22Rv1 (cell line): ENCODE measurements around the gene HOXB7.

Source experiments
- H3K27ac ChIP-seq: fragments of 450-650 bp; 2 replicates; pipeline ENCODE4 v1.5.1; 2017
- CTCF ChIP-seq: fragments of 450-650 bp; IDR thresholded peaks from 2 replicates; pipeline ENCODE4 v1.5.1; 2017; ENCODE audit warnings: mild to moderate bottlenecking
- ZFX ChIP-seq: fragments of 450-650 bp; IDR thresholded peaks from 2 replicates; pipeline ENCODE4 v1.6.1; 2017; ENCODE audit warnings: antibody characterized with exemption, borderline replicate concordance

HOXB7 gene

DNA sequence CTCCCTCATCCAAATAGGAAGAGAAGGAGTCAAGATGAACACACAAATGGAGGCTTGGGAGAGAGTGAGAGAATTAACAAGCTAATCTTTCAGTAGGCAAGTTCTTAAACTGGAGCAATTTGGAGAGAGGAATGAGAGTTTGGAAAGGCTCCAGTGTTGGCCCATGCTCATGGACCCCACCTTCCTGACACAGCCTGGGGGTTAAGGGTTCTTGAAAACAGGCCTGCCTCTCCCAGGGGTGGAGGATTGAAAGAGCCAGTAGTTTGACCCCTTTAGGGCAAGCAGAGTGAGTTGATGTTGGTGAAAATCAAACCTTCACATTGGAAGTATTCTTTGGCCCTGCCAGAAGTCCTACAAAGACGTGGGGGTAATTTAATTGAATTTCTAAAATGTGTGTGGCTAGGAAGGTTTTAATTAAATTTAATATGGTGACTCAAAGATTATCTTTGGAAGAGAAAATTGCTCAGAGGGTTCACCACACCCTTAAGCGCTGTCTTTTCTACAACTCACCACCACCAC, 26.5 kb downstream of the HOXB7 start:
- TF ChIP-seq ZFX (no peak), CTCF (no peak)
- H3K27ac ChIP-seq = no peak overlapping the region

DNA sequence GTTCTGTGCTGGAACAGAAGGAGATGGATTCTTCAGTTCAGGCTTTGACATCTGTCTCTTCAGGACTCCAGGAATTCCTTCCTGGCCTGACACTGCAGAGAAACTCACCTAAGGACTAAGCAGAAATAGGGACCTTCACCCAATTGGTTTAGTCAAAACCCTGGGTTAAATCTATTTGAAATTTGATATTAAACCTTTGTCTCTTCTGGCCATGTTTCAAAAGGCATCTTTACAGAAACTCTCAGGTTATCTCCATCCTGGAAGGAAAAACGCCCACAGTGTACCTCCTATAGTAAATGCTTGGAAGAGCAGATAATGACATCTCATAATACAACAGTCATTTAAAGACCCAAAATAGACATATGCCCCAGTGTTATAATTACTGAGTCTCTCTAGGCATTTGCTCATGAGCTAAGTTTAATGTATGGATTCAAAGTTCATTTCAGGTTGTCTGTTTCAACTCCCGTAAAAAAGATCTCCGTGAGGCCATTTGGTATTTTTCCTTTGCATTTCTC, 27.1 kb downstream of the HOXB7 start:
- TF ChIP-seq ZFX (no peak), CTCF (no peak)
- H3K27ac ChIP-seq = no peak overlapping the region

DNA sequence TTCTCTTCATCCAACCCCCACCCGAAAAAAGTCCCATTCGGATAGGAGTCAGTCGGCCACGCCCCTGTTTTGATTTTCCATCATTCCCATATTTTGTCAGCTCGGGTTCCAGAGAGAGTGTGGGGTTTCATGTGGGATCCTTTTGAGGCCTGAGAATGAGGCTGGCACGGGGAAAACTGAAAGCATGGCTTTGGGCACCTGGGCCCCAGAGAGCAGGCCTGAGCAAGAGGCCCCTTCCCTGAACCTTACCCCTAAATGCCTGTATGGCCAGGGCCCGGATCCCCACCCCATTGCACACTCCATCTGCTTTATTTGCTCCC, 28.1 kb downstream of the HOXB7 start:
- TF ChIP-seq CTCF (no peak), ZFX (no peak)
- H3K27ac ChIP-seq = no peak overlapping the region

DNA sequence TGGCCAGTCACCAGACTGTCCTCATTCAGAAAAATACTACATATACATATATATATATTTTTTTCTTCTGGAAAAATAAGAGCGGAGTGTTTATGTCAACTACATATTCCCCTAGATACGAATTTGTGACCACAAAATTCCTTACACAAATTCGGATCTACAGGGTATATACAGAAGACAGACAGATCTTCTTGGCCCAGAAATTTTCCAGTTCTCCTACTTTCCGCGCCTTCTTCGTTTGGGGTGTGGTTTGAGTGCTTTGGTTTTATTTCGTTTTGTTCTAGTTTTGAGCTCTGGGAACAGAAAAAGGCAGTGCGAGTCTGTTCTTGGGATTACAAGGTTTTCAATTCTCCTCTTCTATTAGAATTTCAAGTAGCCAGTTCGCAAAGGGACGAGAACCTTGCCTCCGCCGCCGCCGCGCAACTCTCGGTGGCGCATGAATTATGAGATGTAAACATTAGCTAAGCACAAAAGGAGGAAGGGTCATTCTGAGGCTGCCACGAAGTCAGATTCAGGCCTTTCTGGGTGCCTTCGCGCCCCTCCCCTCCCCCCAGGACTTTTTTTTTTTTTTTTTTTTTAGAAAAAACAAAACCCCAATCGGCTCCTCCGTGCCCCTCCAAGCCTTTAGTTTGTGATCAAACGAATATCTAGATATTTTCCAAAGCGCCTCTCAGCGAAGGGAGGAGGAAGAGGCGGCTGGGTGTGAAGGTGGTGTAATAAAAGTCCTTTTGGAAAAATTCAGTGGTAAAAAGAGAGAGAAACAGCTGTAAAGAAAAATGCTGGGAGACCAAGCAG, 30.9 kb downstream of the HOXB7 start:
- TF ChIP-seq ZFX = no peak
- no peak for TF ChIP-seq CTCF
- H3K27ac ChIP-seq = no peak overlapping the region

- TF ChIP-seq ZFX (no peak), CTCF (no peak)
- H3K27ac ChIP-seq = no peak overlapping the region
These were observed 31.4 kb downstream of the HOXB7 start for GRCh38 chr17:48579471-48579759.

DNA sequence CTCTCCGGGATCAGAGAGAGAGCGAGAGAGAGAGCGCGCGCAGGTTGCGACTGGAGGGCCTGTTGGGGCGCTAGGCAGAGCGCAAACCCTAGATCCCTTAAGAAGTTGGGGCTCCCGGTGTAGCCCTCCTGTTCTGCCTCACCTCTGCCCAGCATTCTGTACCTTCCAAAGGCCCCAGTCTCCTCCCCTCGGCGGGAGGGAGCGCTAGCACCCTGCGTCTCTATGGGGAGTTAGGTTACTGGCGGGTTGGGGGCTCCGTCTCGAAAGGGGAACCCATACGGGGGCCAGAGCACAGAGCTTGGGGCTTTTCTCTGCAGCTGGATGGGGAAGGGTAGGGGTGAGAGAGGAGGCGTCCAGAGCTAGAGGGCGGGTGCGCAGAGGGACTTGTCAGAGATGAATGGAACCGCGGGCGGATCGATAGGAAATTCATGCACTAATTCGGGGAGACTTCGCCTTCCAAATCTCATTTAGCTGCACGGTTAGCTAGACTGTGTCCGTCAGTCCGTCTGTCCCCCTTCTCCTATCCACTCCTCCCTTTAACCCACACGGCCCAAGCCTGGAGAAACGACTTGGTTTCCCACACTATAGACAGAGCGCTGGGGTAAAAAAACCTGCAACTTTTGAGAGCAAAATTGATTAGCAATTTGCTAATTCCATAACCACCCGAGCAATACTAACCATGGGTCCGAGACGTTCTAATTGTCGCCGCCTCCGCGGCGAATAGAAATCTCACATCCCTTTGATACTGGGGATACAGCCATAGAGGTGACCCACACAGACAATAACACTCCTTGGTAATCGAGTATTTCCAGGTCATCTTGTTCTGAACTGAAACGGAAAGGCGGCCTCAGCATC, 32.0 kb downstream of the HOXB7 start:
- peak overlapping the region; percentile 37; the same call in 1 of the 2 replicates for H3K27ac ChIP-seq

More for the DNA sequence above, 32.0 kb downstream of the HOXB7 start:
- TF ChIP-seq CTCF (no peak), ZFX (no peak)
